Loucy (cell line): Measurements from ENCODE around the gene COG4.

Source experiments
- CTCF ChIP-seq: fragments of 200-600 bp; sonication (generic); conservative IDR thresholded peaks from 2 replicates; pipeline ENCODE4 v1.5.1; 2014; ENCODE audit warnings: mild to moderate bottlenecking, antibody characterized with exemption, low read length
- EZH2phosphoT487 ChIP-seq: fragments of 200-600 bp; IDR thresholded peaks from 2 replicates; pipeline ENCODE4 v1.6.1; 2018; ENCODE audit warnings: antibody characterized with exemption, mild to moderate bottlenecking, moderate library complexity, borderline replicate concordance

- TF ChIP-seq CTCF (no peak), EZH2phosphoT487 (no peak)
Measured at GRCh38 chr16:70470141-70470926, 53.0 kb downstream of the COG4 start.
